MM.1S (cell line): ENCODE data around the gene IL23R.
"Not testable (repeated sequence)": the region's sequence is repeated elsewhere in the genome, so short reads cannot be mapped to it uniquely, and the experiment has no call there.

Experiments used
- DNase-seq: peaks from one replicate; pipeline ENCODE4 v3.0.0-alpha.2; 2015
- H2AFZ ChIP-seq: fragments of 300-600 bp; sonication (generic); 2 replicates; pipeline ENCODE4 v1.6.0; 2016; ENCODE audit warnings: antibody characterized with exemption, low read length
- H3F3A ChIP-seq: fragments of 300-600 bp; sonication (generic); 2 replicates; pipeline ENCODE4 v1.6.1; 2016; ENCODE audit warnings: mild to moderate bottlenecking, antibody characterized with exemption, low read length, moderate library complexity, mixed read lengths; ENCODE audit not compliant: insufficient read depth
- H3K27ac ChIP-seq: fragments of 300-600 bp; sonication (generic); 2 replicates; pipeline ENCODE4 v1.5.1; 2016; ENCODE audit warnings: mild to moderate bottlenecking, low read length
- H3K27me3 ChIP-seq: fragments of 300-600 bp; sonication (generic); replicated peaks from 2 replicates; pipeline ENCODE4 v1.6.0; 2016; ENCODE audit warnings: low read length; ENCODE audit not compliant: insufficient read depth
- H3K36me3 ChIP-seq: fragments of 300-600 bp; sonication (generic); replicated peaks from 2 replicates; pipeline ENCODE4 v1.6.1; 2016; ENCODE audit warnings: mild to moderate bottlenecking, low read length, mixed read lengths; ENCODE audit not compliant: insufficient read depth
- H3K4me1 ChIP-seq: fragments of 300-600 bp; sonication (generic); 2 replicates; pipeline ENCODE4 v1.6.1; 2016; ENCODE audit warnings: low read length, mixed read lengths
- H3K4me2 ChIP-seq: fragments of 300-600 bp; sonication (generic); 2 replicates; pipeline ENCODE4 v1.6.0; 2016; ENCODE audit warnings: low read depth, low read length
- H3K4me3 ChIP-seq: fragments of 300-600 bp; sonication (generic); 2 replicates; pipeline ENCODE4 v1.5.1; 2016; ENCODE audit warnings: low read length, mixed read lengths
- H3K79me2 ChIP-seq: fragments of 300-600 bp; sonication (generic); 2 replicates; pipeline ENCODE4 v1.6.1; 2016; ENCODE audit warnings: mixed run types, low read length, mixed read lengths
- H3K9ac ChIP-seq: fragments of 300-600 bp; sonication (generic); 2 replicates; pipeline ENCODE4 v1.6.1; 2016; ENCODE audit warnings: low read length, mixed read lengths
- H3K9me2 ChIP-seq: fragments of 300-600 bp; sonication (generic); replicated peaks from 2 replicates; pipeline ENCODE4 v1.6.1; 2016; ENCODE audit warnings: mild to moderate bottlenecking, low read length, mixed read lengths; ENCODE audit not compliant: insufficient read depth
- H3K9me3 ChIP-seq: fragments of 300-600 bp; sonication (generic); replicated peaks from 2 replicates; pipeline ENCODE4 v1.6.1; 2016; ENCODE audit warnings: mild to moderate bottlenecking, low read length, mixed read lengths; ENCODE audit not compliant: insufficient read depth
- H4K20me1 ChIP-seq: fragments of 300-600 bp; sonication (generic); 2 replicates; pipeline ENCODE4 v1.6.1; 2016; ENCODE audit warnings: mild to moderate bottlenecking, low read length, moderate library complexity, mixed read lengths; ENCODE audit not compliant: insufficient read depth
- CTCF ChIP-seq: fragments of 300-600 bp; sonication (generic); IDR thresholded peaks from 2 replicates; pipeline ENCODE4 v1.5.1; 2016; ENCODE audit warnings: antibody characterized with exemption, low read length, mixed read lengths
- EZH2 ChIP-seq: fragments of 300-600 bp; sonication (generic); optimal IDR thresholded peaks from 2 replicates; pipeline ENCODE3; 2017; ENCODE audit warnings: low read depth, mild to moderate bottlenecking, antibody characterized with exemption, low read length, mixed read lengths
- EZH2phosphoT487 ChIP-seq: fragments of 300-600 bp; sonication (generic); IDR thresholded peaks from 2 replicates; pipeline ENCODE4 v1.6.1; 2018; ENCODE audit warnings: antibody characterized with exemption, low read length

Gene IL23R

DNA sequence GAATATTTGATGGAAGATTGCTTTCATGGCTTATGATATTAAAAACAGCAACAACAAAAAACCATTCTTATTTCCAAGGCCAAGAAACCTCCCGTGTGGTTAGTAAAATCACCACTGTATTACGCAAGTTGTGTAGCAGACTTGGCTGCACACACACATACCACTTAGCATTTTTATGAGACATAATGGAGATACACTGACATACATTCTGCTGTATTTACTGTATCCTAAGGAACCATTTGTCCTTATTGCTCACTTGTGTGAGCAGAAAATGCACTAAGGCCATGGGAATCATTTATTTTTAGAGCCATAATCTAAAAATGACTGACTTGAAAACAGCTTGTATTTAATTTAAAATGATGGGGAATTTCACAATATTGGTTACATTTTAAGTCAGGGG is 30.9 kb upstream of the IL23R start:
- H3K4me2 ChIP-seq, result no peak overlapping the region
- no peaks in the 10 kb centered on the region for H3K79me2 ChIP-seq
- TF ChIP-seq EZH2 (no peak), CTCF (no peak), EZH2phosphoT487 (no peak)
- H3K4me1 ChIP-seq, result no peaks in the 10 kb centered on the region
- no peak overlapping the region for H3K9ac ChIP-seq
- no peak overlapping the region for H3K27ac ChIP-seq
- no peaks in the 10 kb centered on the region for H3K27me3 ChIP-seq
- H3K9me2 ChIP-seq, result no peaks in the 10 kb centered on the region
- no peaks in the 10 kb centered on the region for H3K36me3 ChIP-seq
- H2AFZ ChIP-seq, result no peak overlapping the region
- H3K9me3 ChIP-seq, result no peaks in the 10 kb centered on the region
- H3F3A ChIP-seq, result no peaks in the 10 kb centered on the region
- H3K4me3 ChIP-seq, result no peak overlapping the region
- no peak for DNase-seq
- no peaks in the 10 kb centered on the region for H4K20me1 ChIP-seq

DNA sequence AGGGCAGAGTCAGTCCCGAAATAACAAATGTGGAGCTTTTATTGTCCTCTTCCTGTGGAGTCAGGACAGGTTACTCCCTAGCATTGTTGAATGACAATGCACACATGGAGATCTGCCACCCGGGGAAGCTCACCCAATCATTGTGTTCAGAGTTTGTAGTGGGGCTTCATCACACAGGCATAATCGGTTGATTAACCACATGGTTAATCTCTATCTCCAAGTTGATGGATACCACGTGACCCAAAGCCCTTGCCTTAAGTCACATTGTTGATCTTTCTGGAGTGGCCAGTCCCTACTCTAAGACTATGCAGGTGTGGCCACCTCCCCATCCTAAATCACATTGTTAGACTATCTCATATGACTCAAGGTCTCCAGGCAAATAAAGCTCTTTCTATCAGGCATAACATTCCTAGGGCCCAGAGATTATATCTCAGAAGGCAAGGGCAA is 28.9 kb upstream of the IL23R start:
- Histone ChIP-seq H3K36me3 (no peaks in the 10 kb centered on the region), H3K9me2 (no peaks in the 10 kb centered on the region), H3F3A (no peaks in the 10 kb centered on the region), H3K9me3 (no peaks in the 10 kb centered on the region), H3K4me2 (no peak overlapping the region), H3K4me1 (no peaks in the 10 kb centered on the region), H4K20me1 (no peaks in the 10 kb centered on the region), H3K4me3 (no peak overlapping the region), H3K79me2 (no peaks in the 10 kb centered on the region), H3K27me3 (no peaks in the 10 kb centered on the region), H3K27ac (no peak overlapping the region), H2AFZ (no peak overlapping the region), H3K9ac (no peak overlapping the region)
- no peak for DNase-seq
- TF ChIP-seq EZH2phosphoT487, result no peak

DNA sequence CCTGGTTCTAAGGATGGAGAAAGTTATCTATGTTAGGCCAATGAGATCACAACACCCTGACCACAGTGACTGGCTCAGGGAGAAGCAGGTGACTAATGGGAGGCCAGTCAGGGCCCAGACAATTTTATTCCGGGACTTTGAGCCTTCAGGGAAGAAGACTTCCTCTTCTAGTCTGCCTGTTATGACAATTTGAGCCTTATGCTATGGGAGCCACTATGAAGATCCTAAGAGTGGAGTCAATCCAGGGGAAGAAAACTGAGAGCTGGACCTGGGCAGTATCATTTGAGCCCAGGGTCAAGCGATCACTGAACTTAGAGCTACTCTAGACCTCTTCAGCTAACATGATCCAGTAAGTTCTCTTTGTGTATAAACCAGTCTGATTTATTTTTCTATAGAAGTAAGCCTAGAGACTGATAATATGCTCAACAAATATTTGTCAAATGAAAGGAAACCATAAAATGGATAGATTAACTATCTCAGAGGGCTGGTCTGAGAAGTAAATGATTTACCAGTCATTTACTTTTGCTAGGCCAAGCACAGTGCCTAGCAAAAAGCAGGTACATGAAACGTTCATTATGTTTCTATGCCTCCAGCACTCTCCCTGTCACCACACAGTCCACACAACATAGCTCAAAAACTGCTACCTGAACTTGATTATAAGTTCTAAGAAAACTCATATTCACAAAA is 27.3 kb upstream of the IL23R start:
- Histone ChIP-seq H3K4me2 (no peak overlapping the region), H3K79me2 (no peaks in the 10 kb centered on the region), H3K27me3 (no peaks in the 10 kb centered on the region), H3F3A (no peaks in the 10 kb centered on the region), H3K27ac (no peak overlapping the region), H4K20me1 (no peaks in the 10 kb centered on the region), H3K4me1 (no peaks in the 10 kb centered on the region), H3K9me2 (no peaks in the 10 kb centered on the region), H3K9me3 (no peaks in the 10 kb centered on the region), H3K9ac (no peak overlapping the region), H3K36me3 (no peaks in the 10 kb centered on the region), H3K4me3 (no peak overlapping the region), H2AFZ (no peak overlapping the region)
- TF ChIP-seq CTCF (no peak), EZH2 (no peak), EZH2phosphoT487 (no peak)
- DNase-seq, result no peak

- Histone ChIP-seq H3K9me3 (no peaks in the 10 kb centered on the region), H2AFZ (no peak overlapping the region), H3K79me2 (no peaks in the 10 kb centered on the region), H3K27ac (no peak overlapping the region), H3K4me1 (no peaks in the 10 kb centered on the region), H3K36me3 (no peaks in the 10 kb centered on the region), H3K9me2 (no peaks in the 10 kb centered on the region), H3F3A (no peaks in the 10 kb centered on the region), H3K9ac (no peak overlapping the region), H3K27me3 (no peaks in the 10 kb centered on the region), H4K20me1 (no peaks in the 10 kb centered on the region), H3K4me3 (no peak overlapping the region), H3K4me2 (no peak overlapping the region)
- TF ChIP-seq EZH2phosphoT487 (no peak), CTCF (no peak), EZH2 (no peak)
- no peak for DNase-seq
Measured at GRCh38 chr1:67140460-67140859, 25.8 kb upstream of the IL23R start.

DNA sequence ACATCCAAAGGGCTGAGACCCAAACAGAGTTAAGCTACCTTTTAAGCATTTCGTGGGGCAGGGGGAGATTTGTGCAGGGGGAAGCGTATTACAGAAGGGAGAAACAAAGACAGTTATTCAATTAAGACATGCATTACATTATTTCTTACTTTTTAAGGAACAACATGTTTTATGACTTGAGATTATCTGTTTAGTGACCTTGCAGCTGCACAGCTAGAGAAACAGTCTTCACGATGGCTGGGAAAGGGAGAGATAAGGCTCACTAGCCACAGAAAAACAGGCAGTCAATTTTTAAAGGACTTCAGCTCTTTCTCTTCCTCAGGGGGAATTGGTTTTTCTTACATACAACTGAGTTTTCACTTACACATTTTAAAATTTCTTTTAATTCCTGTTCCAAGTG is 24.4 kb upstream of the IL23R start:
- not testable (repeated sequence) for H3K79me2 ChIP-seq, H3K9me3 ChIP-seq, H3K4me3 ChIP-seq, H3K27me3 ChIP-seq, H3K4me1 ChIP-seq, H3K4me2 ChIP-seq, H3K36me3 ChIP-seq, DNase-seq, H3K27ac ChIP-seq, H3K9ac ChIP-seq, H3F3A ChIP-seq, H2AFZ ChIP-seq, H3K9me2 ChIP-seq, H4K20me1 ChIP-seq
